COLO668 (cell line): ENCODE measurements around the gene APOA1.

ENCODE experiments used
- DNase-seq: peaks from one replicate; lab custom pipeline; 2025; ENCODE audit not compliant: unreplicated experiment; lab: John Stamatoyannopoulos, UW

Gene APOA1

GRCh38 chr11:116837231-116838091, at the start of gene APOA1:
TSS of gene APOA1 (minus strand) at chr11:116837622. CDS start at chr11:116837387, 235 bp downstream.
- DNase-seq: no peak

GRCh38 chr11:116885951-116886655, 48.7 kb upstream of the APOA1 start:
- DNase-seq: no peak

- DNase-seq: no peak
Measured at GRCh38 chr11:116882386-116882785, 45.0 kb upstream of the APOA1 start.

GRCh38 chr11:116881143-116881542, 43.7 kb upstream of the APOA1 start:
- no peak for DNase-seq

GRCh38 chr11:116879800-116880625, 42.6 kb upstream of the APOA1 start:
- peak; percentile 12 for DNase-seq

- no peak for DNase-seq
Measured at GRCh38 chr11:116876656-116877055, 39.2 kb upstream of the APOA1 start.

- no peak for DNase-seq
Measured at GRCh38 chr11:116875194-116875593, 37.8 kb upstream of the APOA1 start.

GRCh38 chr11:116874251-116874650, 36.8 kb upstream of the APOA1 start:
- no peak for DNase-seq

GRCh38 chr11:116873381-116873780, 36.0 kb upstream of the APOA1 start:
- DNase-seq: no peak

GRCh38 chr11:116871248-116871647, 33.8 kb upstream of the APOA1 start:
- DNase-seq: no peak

- DNase-seq: no peak
Measured at GRCh38 chr11:116870054-116870453, 32.6 kb upstream of the APOA1 start.

- no peak for DNase-seq
Measured at GRCh38 chr11:116869610-116870009, 32.2 kb upstream of the APOA1 start.

- DNase-seq: no peak
Measured at GRCh38 chr11:116868066-116868465, 30.6 kb upstream of the APOA1 start.

- no peak for DNase-seq
Measured at GRCh38 chr11:116867619-116868018, 30.2 kb upstream of the APOA1 start.

- DNase-seq: no peak
Measured at GRCh38 chr11:116866804-116867455, 29.5 kb upstream of the APOA1 start.

- DNase-seq: no peak
Measured at GRCh38 chr11:116865696-116866095, 28.3 kb upstream of the APOA1 start.

- no peak for DNase-seq
Measured at GRCh38 chr11:116864531-116864930, 27.1 kb upstream of the APOA1 start.

- DNase-seq: no peak
Measured at GRCh38 chr11:116862951-116863350, 25.5 kb upstream of the APOA1 start.

GRCh38 chr11:116862185-116862584, 24.8 kb upstream of the APOA1 start:
- no peak for DNase-seq

GRCh38 chr11:116861539-116861938, 24.1 kb upstream of the APOA1 start:
- no peak for DNase-seq

- no peak for DNase-seq
Measured at GRCh38 chr11:116860303-116860702, 22.9 kb upstream of the APOA1 start.
